Hematopoietic multipotent progenitor cell treated with erythropoietin and hydrocortisone succinate and interleukin-3 and kit ligand, for 8 days (in vitro differentiated cells): Measurements from ENCODE around the gene CFAP45.

Source experiments
- DNase-seq: peaks from one replicate; pipeline ENCODE4 v3.0.0-alpha.2; 2015

The CFAP45 gene

DNA sequence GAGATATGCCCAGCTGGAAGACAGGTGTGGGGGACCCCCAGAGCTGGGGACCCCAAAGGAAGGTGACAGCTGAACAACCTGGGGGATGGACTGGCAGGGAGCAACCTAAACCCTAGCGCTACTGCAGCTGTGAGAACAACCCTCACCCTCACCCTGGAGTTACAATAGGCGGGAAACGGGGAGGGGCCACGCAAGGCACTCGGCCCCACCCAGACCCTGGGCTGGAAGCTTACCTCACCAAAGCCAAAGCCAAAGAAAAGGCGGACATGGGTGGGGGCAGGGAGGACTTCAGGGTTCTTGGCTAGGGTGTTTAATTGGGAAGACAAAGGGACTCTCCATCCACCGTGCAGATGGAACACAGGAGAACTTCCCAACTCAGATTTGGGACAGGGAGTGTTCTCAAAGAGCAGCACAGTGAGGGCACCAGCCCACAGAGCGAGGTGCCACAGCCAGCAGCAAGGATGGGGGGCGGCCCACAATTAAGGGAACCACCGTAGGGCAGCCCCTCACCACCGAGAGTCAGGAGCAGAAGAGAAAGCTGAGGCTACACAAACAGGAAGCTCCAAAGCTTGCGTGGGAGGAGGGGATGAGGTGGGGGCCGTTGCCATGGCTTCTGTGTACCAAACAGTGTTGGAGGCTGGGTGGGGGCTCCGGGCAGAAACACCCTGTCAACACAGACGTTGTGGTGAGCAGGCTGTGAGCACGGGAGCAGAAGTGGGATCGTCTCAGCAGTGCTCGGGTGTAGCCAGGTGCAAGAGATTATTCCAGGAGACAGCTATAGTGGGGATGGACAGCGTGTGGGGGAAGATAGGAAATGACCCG is 23.4 kb upstream of the CFAP45 start:
- DNase-seq, result peak; percentile 85

DNA sequence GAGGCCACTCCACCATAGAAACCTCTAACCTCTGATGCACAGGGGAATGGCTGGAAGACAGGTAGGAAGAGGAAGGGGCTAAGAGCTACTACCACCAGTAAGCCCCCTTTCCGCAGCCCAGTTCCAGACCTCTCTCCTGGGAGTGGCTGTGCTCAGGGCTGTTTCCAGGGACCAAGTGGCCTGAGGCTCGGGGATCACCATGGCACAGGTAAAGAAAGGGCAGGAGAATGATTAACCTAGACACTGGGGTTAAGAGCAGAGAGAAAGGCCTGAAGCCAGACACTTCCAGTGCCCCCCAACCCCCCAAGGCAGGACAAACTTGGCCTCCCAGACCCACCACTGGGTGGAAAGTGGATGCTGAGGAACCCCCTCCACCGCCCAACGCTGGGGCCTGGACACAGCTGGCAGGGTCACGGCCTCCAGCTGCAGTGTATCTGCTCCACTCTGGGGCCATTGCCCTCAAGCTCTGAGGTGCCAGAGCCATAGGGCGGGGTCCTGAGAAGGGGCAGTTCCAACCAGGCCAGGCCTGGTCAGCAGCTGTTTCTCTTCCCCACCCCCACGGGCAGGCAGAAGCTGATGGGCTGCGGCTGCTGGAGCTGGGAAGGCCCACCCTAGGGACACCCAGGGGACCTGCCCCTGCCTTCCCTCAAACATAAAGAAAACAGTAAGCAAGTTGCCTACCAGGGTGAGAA is 22.7 kb upstream of the CFAP45 start:
- DNase-seq, result no peak

DNA sequence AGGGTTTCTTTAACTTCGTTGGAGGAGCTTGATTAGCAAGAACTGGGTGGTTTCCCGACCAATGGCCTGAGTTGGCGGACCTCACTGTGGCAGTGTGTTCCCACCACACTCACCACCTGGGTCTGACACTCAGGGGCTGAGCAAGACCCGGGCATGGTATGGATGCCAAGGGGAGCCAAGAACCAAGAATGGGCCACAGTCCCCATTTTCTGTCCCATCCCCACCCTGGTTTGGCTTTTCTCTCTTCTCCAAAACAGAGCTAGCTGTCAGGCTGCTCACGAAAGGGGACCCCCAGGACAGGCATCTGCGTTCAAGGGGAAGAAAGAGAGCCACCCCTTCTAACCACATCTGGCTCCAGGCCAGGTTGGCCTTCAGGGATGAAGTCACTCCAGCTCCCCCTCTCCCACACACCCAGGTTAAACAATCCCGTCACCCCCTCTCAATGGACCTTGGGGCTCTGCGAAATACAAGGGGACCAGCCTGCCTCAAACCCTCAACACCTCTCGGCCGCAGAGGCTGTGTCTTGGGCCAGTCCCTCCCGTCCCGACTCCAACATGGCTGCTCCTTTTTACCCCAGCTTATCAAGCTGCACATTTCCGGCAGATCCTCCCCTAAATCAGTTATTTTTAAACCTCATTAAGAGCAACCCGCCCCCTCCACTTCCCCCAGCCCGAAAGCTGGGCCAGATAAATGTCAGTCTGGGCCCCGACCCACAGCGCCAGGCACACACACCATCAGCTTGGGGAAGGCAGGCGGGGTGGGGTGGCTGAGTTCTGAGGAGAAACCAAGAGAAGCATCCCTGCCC is 21.9 kb upstream of the CFAP45 start:
- peak; percentile 89 for DNase-seq

DNA sequence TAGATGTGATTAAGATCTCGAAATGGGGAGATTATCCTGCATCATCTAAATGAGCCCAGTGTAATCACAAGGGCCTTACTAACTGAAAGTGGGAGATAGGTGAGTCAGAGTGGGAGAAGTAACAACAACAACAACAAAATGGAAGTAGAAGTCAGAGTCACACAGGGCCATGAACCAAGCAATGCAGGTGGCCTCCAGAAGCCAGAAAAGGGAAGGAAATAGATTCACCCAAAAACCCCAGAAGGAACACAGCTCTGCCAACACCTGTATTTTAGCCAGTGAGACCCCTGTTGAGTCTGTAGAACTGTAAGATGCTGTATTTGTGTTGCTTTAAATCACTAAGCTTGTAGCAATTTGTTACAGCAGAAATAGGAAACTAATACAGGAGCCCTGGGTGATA is 21.3 kb upstream of the CFAP45 start:
- no peak for DNase-seq

DNA sequence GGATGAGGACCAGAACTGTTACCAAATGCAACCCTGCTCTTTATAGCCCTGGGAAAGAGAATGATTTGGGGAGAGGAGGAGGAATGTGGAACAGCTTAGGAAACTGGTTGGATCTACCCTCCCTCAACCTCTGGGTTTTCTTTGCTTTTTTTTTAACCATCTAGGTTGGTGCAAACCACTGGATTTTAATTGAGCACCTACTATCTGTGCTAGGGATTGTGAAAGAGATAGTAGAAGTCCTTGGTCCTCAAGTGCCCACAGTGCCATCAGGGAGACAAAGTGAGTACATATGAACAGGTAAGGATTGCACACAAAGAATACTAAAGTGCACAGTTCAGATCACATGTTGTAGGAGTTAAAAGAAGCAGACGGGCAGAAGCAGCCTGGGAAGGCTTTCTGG is 20.7 kb upstream of the CFAP45 start:
- DNase-seq, result no peak

DNA sequence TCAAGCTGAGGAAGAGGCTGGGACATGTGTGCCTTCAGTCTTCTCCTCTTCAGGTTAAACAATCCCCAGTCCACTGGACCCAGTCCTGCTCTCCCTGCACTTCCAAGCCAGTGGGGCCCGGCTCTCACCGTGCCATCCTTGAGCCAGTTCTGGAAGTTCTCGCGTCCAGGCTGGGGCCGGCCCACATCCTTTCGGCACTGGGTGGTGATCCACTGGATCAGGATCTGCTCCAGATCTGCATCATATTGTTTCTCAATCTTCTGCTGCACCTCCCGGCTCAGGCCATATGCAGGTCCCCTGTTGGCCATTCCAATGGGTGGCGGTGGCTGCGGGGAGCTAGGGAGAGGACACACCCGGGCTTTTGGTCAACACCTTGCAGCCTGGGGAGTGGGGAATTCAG is 20.2 kb upstream of the CFAP45 start:
- no peak for DNase-seq

DNA sequence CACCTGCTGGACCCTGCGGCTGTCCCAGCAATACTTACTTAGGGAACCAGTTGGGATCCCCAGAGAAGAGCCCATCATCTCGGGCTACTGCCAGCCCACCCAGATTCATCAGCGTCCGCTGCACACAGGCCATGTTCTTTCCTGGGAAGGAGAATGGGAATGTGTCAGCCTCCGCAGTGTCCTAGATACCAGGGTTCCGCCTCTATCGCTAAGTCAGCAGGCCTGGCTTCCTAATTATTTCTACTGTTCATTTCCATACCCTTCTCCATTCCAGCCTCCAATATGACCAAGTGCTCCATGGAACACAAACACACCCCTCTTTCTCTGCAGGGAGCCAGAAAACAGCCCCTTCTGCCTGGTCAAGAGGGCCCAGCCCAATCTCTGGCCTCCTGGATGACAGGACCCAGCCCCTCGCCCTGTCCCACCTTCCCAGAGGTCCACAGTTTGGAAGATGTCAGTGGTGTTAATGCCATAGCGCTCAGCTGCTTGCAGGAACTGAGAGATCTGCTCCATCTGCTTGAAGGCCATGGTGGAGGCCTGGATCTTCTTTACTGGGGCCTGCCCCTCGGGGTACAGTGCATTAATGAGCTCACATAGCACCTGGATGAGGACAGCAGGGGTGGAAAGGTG is 19.4 kb upstream of the CFAP45 start:
- DNase-seq, result no peak

DNA sequence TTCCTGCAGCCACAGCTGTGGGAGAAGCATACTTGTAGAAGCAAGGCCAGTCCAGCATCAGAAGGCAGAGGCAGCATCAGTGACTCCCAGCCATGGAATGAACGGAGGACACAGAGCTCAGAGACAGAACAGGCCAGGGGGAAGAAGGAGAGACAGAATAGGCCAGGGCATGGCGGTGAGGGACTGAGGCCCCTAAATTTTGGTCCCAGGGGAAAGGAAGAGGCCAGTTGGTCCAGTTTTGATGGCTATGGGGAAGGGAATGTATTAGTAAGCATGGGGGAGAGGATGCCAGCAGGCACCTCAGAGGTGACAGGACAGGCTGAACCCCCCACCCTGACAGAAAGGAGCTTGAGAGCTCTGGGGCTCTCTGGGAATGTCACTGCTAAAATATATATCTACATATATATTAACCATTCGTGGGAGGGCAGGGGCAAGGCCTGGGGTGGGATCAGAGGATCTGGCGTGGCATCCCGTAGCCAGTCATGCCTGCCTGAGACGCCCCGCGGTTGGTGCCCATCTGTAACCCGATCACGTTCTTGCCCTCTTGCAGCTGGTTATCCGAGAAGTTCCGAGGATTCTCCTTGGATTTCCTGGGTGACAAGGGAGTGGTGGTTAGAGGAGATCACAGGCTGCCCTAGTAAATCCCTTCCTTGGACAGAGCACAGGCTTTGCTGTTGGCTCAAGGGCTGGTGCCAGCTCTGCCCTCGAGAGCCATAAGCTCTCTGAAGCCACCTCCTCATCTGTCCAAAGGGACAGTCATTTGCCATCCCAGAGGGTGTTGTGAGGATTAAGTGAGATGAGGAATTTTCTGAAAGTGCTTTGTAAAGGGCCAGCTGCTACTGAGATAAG is 18.6 kb upstream of the CFAP45 start:
- no peak for DNase-seq

DNA sequence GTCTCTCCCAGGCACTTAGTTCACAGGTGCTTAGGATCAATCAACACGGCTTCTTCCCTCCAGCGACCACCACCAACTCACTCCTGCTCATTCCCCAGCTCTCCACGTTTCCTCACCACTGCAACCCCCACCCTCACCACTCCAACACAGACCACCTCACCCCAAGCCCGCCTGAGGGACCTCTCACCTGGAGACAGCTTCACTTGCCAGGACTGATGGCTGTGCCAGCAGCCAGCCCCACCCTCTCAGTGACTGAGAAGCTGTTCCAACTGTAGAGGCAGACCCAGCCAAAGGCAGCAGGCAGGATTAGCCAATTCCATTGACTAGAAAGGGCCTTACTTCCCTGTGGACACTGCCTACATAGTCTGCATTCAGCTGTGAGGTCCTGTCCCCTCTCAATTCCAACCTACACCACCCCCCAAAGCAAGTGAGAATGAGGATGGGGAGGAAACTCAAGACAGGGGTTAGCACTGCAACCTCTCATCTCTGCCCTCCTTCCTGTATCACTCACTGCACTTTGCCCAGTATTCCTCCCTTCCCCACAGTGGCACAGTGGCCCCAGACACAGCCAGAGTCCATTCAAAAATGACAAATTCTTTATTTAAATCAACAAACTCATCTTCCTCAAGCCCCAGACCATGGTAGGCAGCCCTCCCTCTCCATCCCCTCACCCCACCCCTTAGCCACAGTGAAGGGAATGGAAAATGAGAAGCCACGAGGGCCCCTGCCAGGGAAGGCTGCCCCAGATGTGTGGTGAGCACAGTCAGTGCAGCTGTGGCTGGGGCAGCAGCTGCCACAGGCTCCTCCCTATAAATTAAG is 17.8 kb upstream of the CFAP45 start:
- DNase-seq, result no peak

DNA sequence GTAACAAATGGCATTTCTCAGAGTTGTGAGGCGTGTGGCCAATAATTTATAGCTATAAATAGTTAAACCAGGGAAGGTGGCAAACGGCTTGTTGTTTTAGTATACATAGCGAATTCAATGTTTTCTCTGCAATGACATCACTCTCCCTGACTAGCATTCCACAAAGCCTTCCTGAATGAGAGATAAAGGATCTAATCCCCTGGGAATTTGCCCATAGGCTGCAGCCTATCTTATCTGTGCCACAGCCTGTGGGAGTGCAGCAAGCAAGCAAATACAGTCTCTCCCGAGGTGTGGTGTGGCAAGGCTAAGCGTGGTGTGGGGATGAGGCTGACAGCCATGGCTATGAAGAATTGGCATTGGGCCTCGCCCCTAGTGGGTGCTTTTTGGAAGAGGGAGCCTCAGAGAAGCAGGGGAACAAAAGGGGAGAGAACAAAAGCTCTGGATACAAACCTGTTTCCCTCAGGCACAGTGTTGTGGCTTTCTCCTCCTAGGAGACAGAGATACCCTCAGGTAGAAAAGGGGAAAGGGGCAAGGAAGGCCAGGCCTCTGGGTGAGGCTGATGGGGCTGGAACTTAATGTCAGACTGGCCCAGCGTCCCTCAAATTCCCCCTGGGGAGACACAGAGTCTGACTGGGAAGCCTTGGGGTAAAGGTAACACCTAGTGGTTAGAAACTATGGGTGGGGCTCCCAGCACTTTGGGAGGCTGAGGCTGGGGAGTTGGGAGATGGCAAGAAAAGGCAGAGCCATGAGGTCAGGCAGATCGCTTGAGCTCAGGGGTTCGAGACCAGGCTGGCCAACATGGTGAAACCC is 16.5 kb upstream of the CFAP45 start:
- DNase-seq, result no peak

DNA sequence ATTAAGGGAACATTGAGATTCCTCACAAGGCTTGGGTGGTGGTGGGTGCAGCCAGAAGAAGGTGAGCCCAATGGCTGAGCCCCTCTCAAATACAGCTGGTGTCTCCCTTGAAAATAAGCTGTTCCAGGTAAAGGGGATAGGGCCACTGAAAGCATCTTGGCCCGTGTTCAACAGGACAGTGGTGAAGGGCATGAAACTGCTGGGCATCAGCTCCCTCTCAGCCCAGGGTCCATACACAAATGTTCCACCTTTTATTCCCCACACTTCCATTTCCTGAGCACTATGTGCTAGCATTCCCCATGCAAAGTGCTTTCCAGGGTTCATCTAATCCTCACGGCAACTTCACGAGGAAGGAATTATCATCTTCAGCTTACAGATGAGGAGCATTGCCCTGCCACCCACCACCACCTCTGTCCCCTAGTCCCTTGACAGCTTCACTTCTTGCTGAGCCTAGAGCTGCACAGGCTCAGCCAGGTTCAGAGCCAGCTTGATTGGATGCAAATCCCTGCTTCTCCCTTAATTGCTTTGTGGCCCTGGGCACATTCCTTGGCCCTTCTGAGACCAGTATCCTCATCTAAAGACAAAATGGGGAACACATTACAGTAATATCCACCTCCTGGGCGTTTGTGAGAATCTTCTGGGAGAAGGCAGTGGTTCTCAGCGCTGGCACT is 15.7 kb upstream of the CFAP45 start:
- DNase-seq, result no peak

DNA sequence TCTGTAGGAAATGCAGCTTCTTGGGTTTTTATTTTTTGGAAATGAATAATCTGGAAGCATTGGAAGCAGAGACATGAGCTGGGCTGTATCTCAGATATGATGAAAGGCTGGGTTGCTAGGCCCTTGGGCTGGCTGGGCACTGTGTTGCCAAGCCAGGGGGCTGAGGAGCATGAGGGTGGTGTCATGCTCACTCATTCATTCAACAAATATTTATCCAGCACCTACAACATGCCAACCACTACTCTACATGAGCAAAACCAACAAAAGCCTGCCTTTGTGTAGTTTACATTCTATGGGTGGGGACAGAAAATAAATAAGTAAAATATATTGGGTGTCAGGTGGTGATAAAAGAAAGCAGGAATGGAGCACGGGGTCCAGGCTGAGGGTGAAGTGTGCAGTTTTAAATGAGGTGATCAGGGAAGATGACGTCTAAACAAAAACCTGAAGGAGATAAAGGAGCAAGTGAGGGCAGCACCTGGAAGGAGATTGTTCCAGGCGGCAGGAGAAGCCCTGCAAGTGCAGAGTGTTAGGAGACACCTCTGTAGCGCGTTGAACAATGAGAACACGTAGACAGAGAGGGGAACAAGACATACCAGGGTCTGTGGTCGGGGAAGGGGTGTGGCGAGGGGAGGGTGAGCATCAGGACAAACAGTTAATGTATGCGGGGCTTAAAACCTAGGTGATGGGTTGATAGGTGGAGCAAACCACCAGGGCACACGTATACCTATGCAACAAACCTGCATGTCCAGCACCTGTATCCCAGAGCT is 14.5 kb upstream of the CFAP45 start:
- no peak for DNase-seq

DNA sequence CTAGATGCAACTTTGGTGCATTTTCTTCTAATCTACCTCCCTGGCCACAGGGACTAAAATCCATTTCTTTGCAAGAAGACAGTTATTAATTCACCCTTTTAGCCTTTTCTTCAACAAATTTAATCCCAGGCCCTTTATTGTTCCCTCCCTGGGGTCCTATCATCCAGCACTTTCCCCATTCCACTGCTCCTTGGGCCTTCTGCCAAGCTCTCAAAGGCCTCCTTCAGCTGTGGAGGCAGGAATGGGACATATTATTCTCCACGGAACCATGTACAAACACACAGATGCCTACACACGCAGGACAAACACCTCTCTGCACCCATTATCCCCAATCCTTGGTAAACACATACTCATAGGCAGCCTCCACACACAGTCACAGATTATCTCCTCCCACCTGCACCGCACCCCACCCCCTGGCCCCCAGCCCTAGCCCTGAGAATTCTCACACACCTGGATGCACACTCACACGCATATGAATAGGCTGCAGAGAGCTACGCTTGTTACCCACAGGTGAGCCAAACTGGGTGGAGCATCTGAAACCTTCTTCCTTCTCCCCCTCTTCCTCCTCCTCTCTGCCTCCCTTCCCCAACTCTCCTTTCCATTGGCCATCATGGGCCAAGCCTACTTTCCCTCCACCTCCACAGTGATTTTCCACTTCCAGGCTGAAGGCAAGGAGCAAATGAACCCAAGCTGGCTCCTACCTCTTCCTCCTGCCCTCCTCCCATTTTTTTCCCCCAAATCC is 13.7 kb upstream of the CFAP45 start:
- DNase-seq, result no peak

DNA sequence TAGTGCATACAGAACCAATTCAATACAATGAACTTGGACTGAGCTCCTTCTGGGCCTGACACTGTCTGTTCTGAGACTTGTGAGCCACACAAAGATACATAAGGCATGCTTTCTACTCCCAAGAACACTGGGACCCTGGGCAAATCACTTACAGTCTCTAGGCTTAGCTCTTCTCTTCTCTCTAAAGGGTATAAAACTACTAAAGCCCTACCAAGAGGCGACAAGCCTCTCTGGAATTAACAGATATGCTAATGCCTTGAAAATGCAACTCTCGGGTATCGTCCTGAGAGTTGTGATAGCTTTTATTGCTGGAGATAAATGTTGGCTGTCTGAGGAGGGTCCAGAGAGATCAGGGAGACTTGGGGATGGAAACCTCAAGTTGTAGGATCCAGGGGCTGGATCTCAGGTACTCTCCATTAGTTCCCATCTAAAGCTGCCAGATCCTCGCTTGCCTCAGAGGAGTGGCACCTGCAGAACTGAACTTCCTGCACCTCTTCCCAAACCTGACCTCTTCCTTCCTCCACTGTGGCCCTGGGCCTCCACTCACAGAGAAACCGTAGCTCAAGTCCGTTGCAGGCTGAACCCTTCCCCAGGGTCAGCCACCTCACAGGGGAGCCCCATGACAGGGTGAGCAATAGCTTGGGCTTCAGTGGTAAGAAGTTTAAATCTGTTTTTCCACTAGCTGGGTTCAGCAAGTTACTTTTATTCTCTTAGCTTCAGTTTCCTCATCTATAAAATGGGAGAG is 11.5 kb upstream of the CFAP45 start:
- DNase-seq, result peak; percentile 42

DNA sequence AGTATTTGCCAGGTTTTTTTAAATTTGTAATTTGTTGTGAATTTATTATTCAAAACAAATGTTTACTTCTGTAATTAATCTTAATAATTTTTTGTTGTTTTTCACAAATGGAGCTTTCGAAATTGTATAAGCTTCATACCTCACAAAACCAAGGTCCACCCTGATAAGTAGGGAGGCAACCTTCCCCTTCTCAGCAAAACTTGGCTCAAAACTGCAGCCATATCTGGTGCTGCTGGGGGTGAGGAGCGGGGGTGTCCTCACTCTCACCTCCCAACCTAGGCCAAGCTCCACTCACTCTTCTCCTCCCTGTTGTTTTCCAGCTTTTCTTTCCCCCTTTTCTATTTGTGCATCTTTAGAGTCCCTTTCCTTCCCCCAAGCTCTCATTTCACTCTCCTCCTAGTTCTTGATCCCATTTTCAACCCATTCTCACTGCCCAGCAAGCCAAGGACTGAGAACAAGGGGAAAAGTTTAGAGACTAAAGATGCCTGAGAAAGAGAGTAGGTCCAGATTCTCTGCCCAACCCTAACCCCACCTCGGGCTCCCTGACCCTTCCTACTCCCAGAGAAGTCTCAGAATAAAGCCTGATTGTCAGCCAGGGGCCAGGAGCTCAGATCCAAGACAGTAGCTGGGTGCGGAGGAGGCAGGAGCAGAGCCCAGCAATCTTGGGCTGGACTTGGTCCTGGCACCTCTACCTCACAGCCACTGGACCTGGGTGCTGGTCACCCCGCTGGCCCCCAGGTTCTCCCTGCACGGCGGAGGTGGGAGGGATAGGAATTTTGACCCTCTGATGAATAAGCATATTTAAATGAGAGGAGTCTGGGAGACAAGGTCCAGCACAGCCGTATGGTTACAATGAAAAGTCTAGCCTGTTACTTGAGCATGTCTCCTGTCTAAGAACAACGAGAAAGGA is 8.3 kb upstream of the CFAP45 start:
- DNase-seq, result peak; percentile 70

DNA sequence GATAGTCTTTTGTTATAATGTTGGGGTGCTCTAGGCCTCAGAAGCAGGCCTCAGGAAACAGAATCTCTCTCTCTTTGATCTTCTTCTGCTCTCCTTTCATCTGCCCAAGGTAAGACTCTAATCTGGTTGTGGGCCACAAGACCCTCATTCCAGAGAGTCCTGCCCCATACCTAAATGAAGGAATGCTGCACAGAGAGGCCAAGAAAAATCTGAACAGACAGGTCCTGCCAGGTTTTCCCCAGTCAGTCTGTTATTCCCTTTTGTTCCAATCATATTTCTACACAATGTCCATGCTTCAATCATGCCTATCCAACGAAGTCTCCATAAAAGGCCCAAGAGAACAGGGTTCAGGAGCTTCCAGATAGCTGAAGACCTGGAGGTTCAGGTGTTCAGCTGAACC is 7.0 kb upstream of the CFAP45 start:
- DNase-seq, result no peak
